OCI-LY7 (cell line): ENCODE measurements around the gene IGFBP1. TPM values are rescaled to one million over a fixed set of nuclear protein-coding genes. Genes with fewer than 3 reads are reported as not detected.

Source experiments
- BruUV-seq: library from RNA; stranded (reverse); fragments of 400-500 nt; replicated peaks from 2 replicates; lab custom pipeline; 2021; lab: Mats Ljungman, UMichigan
- CTCF ChIA-PET: fragments of 300-600 bp; sonication (Branson Sonifier 250); formaldehyde crosslinking; loops from one replicate; lab custom pipeline; 2022; ENCODE audit warnings: antibody characterized with exemption; ENCODE audit not compliant: unreplicated experiment; lab: Charles Lee
- POLR2A ChIA-PET: fragments of 300-600 bp; sonication (Branson Sonifier 250); formaldehyde crosslinking; loops from one replicate; lab custom pipeline; 2022; ENCODE audit warnings: antibody characterized with exemption; lab: Charles Lee
- DNase-seq: peaks from one replicate; pipeline ENCODE4 v3.0.0-alpha.2; 2015; ENCODE audit warnings: low spot score
- H2AFZ ChIP-seq: fragments of 200-600 bp; sonication (generic), shearing (Covaris generic); 2 replicates; pipeline ENCODE4 v1.6.1; 2014; ENCODE audit warnings: mild to moderate bottlenecking, antibody characterized with exemption, low read length, moderate library complexity
- H3K27ac ChIP-seq: fragments of 200-600 bp; sonication (generic); 2 replicates; pipeline ENCODE4 v1.5.1; 2014; ENCODE audit warnings: mixed run types, low read depth, mild to moderate bottlenecking, moderate library complexity, low read length, inconsistent platforms; ENCODE audit not compliant: poor library complexity, severe bottlenecking
- H3K36me3 ChIP-seq: fragments of 200-600 bp; sonication (generic); 2 replicates; pipeline ENCODE4 v1.6.1; 2014; ENCODE audit warnings: mild to moderate bottlenecking, antibody characterized with exemption, low read length, moderate library complexity, mixed read lengths; ENCODE audit not compliant: insufficient read depth
- H3K4me1 ChIP-seq: fragments of 200-600 bp; sonication (generic); 2 replicates; pipeline ENCODE4 v1.5.1; 2014; ENCODE audit warnings: mild to moderate bottlenecking, low read length; ENCODE audit not compliant: insufficient read depth, poor library complexity, severe bottlenecking
- H3K4me2 ChIP-seq: fragments of 200-600 bp; sonication (generic); 2 replicates; pipeline ENCODE4 v1.6.1; 2014; ENCODE audit warnings: mild to moderate bottlenecking, low read length
- H3K4me3 ChIP-seq: fragments of 200-600 bp; sonication (generic); 2 replicates; pipeline ENCODE4 v1.5.1; 2014; ENCODE audit warnings: mild to moderate bottlenecking, low read depth, low read length; ENCODE audit not compliant: poor library complexity, severe bottlenecking
- H3K79me2 ChIP-seq: fragments of 200-600 bp; sonication (generic); 2 replicates; pipeline ENCODE4 v1.6.1; 2016; ENCODE audit warnings: low read depth, mild to moderate bottlenecking, low read length, moderate library complexity, mixed read lengths; ENCODE audit not compliant: insufficient read depth
- H3K9me2 ChIP-seq: fragments of 200-600 bp; sonication (generic); 2 replicates; pipeline ENCODE4 v1.6.1; 2016; ENCODE audit warnings: mild to moderate bottlenecking, low read length, mixed read lengths; ENCODE audit not compliant: insufficient read depth
- H3K9me3 ChIP-seq: fragments of 200-600 bp; sonication (generic); 2 replicates; pipeline ENCODE4 v1.6.1; 2014; ENCODE audit warnings: mild to moderate bottlenecking, mixed run types, low read length, mixed read lengths
- H4K20me1 ChIP-seq: fragments of 200-600 bp; sonication (generic); 2 replicates; pipeline ENCODE4 v1.6.1; 2014; ENCODE audit warnings: mild to moderate bottlenecking, antibody characterized with exemption, low read length, moderate library complexity, mixed read lengths; ENCODE audit not compliant: insufficient read depth
- CTCF ChIP-seq: fragments of 200-600 bp; sonication (generic); conservative IDR thresholded peaks from 2 replicates; pipeline ENCODE4 v1.5.1; 2014; ENCODE audit warnings: mild to moderate bottlenecking, antibody characterized with exemption, low read length, moderate library complexity, mixed read lengths
- EZH2phosphoT487 ChIP-seq: fragments of 200-600 bp; sonication (generic); IDR thresholded peaks from 2 replicates; pipeline ENCODE4 v1.6.1; 2018; ENCODE audit warnings: low read depth, borderline replicate concordance, mild to moderate bottlenecking, mixed run types, antibody characterized with exemption, low read length, moderate library complexity, mixed read lengths
- intact Hi-C: fragments of 100-400 bp; cut with micrococcal nuclease; formaldehyde crosslinking; loops from one replicate; pipeline ENCODE4 v1.10.0; 2022; ENCODE audit not compliant: unreplicated experiment
- small RNA-seq: library from RNA; depleted of rRNA; stranded (forward); fragments of <200 nt; gene quantifications from one replicate; pipeline ENCODE3, GENCODE V24; 2014
- total RNA-seq, 2 experiments: library from RNA; depleted of rRNA in 1 of 2; stranded (reverse); fragments of >200 nt in 1 of 2; shearing (Covaris generic) in 1 of 2; gene quantifications; 2 replicates each; pipeline ENCODE4 v1.2.3, GENCODE V29; 2014 to 2022

The IGFBP1 gene
- total RNA-seq, 2 experiments from 2014 or later = not detected

GRCh38 chr7:45940939-45941338, 52.7 kb downstream of the IGFBP1 start:
- Histone ChIP-seq H3K9me2 (no peaks in the 10 kb centered on the region), H3K9me3 (no peaks in the 10 kb centered on the region), H3K27ac (no peak overlapping the region), H3K4me3 (no peak overlapping the region), H3K4me1 (no peaks in the 10 kb centered on the region), H4K20me1 (no peaks in the 10 kb centered on the region), H3K36me3 (no peaks in the 10 kb centered on the region), H3K79me2 (no peaks in the 10 kb centered on the region), H2AFZ (no peak overlapping the region), H3K4me2 (no peak overlapping the region)
- TF ChIP-seq EZH2phosphoT487 = no peak
- TF ChIP-seq CTCF = no peak
- CTCF ChIA-PET = interaction anchor here (0.6 kb wide), 1 partner anchor 524 kb away, joined by 3 read pairs; no protein-coding TSS in a partner anchor
- no peak for DNase-seq
- intact Hi-C loops = no loop called here
- BruUV-seq = no TSS peak
- POLR2A ChIA-PET = no interaction called here

Small RNA genes within 50 kb of the gene (small RNA-seq; reads per million reads assigned to genes)
- gene RNU6-326P = not detected

Other genes starting within 250 kb of the IGFBP1 start
- not detected in 2 replicates for gene CCDC201, start 15.4 kb upstream of the IGFBP1 start, total RNA-seq (2014; rRNA removed; shearing (Covaris generic))
- gene CCDC201, start 15.4 kb upstream of the IGFBP1 start, total RNA-seq (2022) = not detected in 2 replicates
- gene IGFBP3, start 32.8 kb downstream of the IGFBP1 start, total RNA-seq (2014; rRNA removed; shearing (Covaris generic)) = not detected in 2 replicates
- gene IGFBP3, start 32.8 kb downstream of the IGFBP1 start, total RNA-seq (2022) = not detected in 2 replicates